ENCODE results near the gene TPP2. TPM values are rescaled to one million over a fixed set of nuclear protein-coding genes. Genes with fewer than 3 reads are reported as not detected.

The TPP2 gene
- total and polyA plus RNA-seq, 4 donors, result 14.0 to 55.6 (median 22.4) TPM

DNA sequence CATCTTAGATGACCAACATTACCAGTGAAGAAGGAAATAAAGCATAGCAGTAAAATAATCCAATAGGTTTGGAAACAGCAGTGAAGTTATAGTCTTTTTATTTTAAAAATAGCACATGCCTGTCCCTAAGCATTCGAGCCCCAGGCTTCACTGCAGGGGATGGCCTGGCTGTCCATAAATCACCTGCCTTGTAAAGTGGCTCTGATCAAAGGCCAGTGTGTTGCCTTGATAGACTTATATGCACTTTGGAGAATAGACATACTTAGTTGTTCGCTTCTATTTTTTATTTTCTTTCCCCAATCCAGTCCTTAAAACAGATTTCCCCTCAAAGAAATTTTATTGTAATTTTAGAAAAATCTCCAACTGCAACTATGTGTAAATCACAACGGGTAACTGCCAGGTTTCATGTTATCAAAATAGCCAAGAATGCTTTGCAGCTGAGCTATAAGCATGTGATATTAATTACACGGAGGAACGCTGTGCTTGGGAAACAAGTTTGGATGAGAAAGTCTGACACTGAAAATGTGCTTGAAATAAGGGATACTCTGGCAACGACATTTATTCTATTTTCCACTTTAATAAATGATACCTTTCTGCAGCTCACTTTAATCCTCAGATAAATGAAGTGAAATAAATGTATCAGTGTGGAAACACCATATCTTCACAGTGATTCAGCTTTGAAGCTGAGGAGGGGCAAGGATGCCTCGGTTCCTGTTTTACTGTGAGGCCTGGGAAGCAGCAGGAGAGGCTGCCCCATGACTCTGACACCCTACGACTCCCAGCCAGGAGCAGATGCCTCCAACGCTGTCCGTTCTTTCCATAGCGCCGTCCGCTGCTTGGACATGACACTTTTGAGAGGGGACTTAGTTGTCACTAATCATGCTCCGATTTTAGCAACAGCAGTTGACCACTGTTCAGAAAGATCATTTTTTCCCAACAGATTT is 103.6 kb downstream of the TPP2 start:
- Histone ChIP-seq H3K9me3 (ENCODE audit: control insufficient read depth in 4 of 4, low read length in 3 of 4) (peaks cover 0 to 6% (median 5%) of the 10 kb centered on the region in 4 donors), H3K36me3 (ENCODE audit: control insufficient read depth in 4 of 4, insufficient read depth in 3 of 4, low read depth in 1 of 4, low read length in 3 of 4) (no peaks in the 10 kb centered on the region), H3K4me3 (ENCODE audit: low read depth in 1 of 3, low read length in 3 of 3) (no peak overlapping the region), H3K4me1 (ENCODE audit: control insufficient read depth in 4 of 4, insufficient read depth in 4 of 4, low read length in 3 of 4) (no peaks in the 10 kb centered on the region), H3K27ac (ENCODE audit: low read depth in 1 of 2, low read length in 2 of 2) (no peak overlapping the region), H3K9ac (ENCODE audit: low read depth in 1 of 2, low read length in 2 of 2) (no peak overlapping the region), H3K27me3 (ENCODE audit: control insufficient read depth in 4 of 4, insufficient read depth in 4 of 4, low read length in 3 of 4) (no peaks in the 10 kb centered on the region)
- no peak for DNase-seq (ENCODE audit: low spot score)
- TF ChIP-seq GABPA (IDR thresholded peaks at IDR 0.05 in 1 of 2, conservative IDR thresholded peaks at IDR 0.05 in 1 of 2), result no peak
- TF ChIP-seq EGR1 (IDR thresholded peaks at IDR 0.05; ENCODE audit: low read depth in 2 of 2), result no peak
- TF ChIP-seq JUND (IDR thresholded peaks at IDR 0.05), result no peak
- no peak for TF ChIP-seq NR2F2 (IDR thresholded peaks at IDR 0.05)
- TF ChIP-seq CTCF (IDR thresholded peaks at IDR 0.05; ENCODE audit: low read depth, low read length, missing input control), result no peak
- no peak for TF ChIP-seq HNF4A (conservative IDR thresholded peaks at IDR 0.05)
- no peak for TF ChIP-seq HNF4G (IDR thresholded peaks at IDR 0.05)
- TF ChIP-seq, protein P1, sequence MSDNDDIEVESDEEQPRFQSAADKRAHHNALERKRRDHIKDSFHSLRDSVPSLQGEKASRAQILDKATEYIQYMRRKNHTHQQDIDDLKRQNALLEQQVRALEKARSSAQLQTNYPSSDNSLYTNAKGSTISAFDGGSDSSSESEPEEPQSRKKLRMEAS (IDR thresholded peaks at IDR 0.05), result no peak
- no peak for TF ChIP-seq FOXA2 (IDR thresholded peaks at IDR 0.05)
- TF ChIP-seq, protein P2, sequence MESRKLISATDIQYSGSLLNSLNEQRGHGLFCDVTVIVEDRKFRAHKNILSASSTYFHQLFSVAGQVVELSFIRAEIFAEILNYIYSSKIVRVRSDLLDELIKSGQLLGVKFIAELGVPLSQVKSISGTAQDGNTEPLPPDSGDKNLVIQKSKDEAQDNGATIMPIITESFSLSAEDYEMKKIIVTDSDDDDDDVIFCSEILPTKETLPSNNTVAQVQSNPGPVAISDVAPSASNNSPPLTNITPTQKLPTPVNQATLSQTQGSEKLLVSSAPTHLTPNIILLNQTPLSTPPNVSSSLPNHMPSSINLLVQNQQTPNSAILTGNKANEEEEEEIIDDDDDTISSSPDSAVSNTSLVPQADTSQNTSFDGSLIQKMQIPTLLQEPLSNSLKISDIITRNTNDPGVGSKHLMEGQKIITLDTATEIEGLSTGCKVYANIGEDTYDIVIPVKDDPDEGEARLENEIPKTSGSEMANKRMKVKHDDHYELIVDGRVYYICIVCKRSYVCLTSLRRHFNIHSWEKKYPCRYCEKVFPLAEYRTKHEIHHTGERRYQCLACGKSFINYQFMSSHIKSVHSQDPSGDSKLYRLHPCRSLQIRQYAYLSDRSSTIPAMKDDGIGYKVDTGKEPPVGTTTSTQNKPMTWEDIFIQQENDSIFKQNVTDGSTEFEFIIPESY (IDR thresholded peaks at IDR 0.05), result no peak
- no peak for TF ChIP-seq RAD21 (IDR thresholded peaks at IDR 0.05)
- TF ChIP-seq RXRA (IDR thresholded peaks at IDR 0.05), result no peak
- no peak for TF ChIP-seq ATF3 (IDR thresholded peaks at IDR 0.05)
- TF ChIP-seq SP1 (IDR thresholded peaks at IDR 0.05), result no peak
- no peak for TF ChIP-seq TAF1 (conservative IDR thresholded peaks at IDR 0.05)
- no peak for TF ChIP-seq REST (IDR thresholded peaks at IDR 0.05)
- WGBS, result 82% methylated on average over 14 of the region's 14 CpGs

Measured in liver (tissue), 9 donors.